H9 (cell line): ENCODE measurements around the gene NCS1. TPM values are rescaled to one million over a fixed set of nuclear protein-coding genes. Genes with fewer than 3 reads are reported as not detected.

ENCODE experiments used
- DNase-seq: peaks from one replicate; pipeline ENCODE4 v3.0.0-alpha.2; 2017
- H2AFZ ChIP-seq: one replicate; pipeline ENCODE4 v1.6.1; 2013; ENCODE audit warnings: mild to moderate bottlenecking, low read length, control low read depth, moderate library complexity
- H2AK5ac ChIP-seq: 2 replicates; pipeline ENCODE4 v1.6.1; 2013; ENCODE audit warnings: low read length, control low read depth, mixed read lengths; ENCODE audit not compliant: insufficient read length
- H2BK120ac ChIP-seq: one replicate; pipeline ENCODE4 v1.6.1; 2013; ENCODE audit warnings: low read depth, mild to moderate bottlenecking, low read length, control low read depth, inconsistent platforms; ENCODE audit not compliant: poor library complexity, severe bottlenecking
- H2BK12ac ChIP-seq: 2 replicates; pipeline ENCODE4 v1.6.1; 2013; ENCODE audit warnings: low read length, control low read depth, mixed read lengths, low read depth; ENCODE audit not compliant: insufficient read length
- H2BK15ac ChIP-seq: 2 replicates; pipeline ENCODE4 v1.6.1; 2013; ENCODE audit warnings: low read depth, low read length, control low read depth
- H2BK20ac ChIP-seq: one replicate; pipeline ENCODE4 v1.6.1; 2013; ENCODE audit warnings: low read depth, mild to moderate bottlenecking, low read length, control low read depth, inconsistent platforms; ENCODE audit not compliant: poor library complexity, severe bottlenecking
- H2BK5ac ChIP-seq: 2 replicates; pipeline ENCODE4 v1.6.1; 2013; ENCODE audit warnings: low read length, control low read depth, mixed read lengths; ENCODE audit not compliant: insufficient read length
- H3K14ac ChIP-seq: 2 replicates; pipeline ENCODE4 v1.6.1; 2013; ENCODE audit warnings: low read length, control low read depth; ENCODE audit not compliant: insufficient read depth
- H3K18ac ChIP-seq: 2 replicates; pipeline ENCODE4 v1.6.1; 2013; ENCODE audit warnings: low read depth, mild to moderate bottlenecking, mixed read lengths, low read length, control low read depth; ENCODE audit not compliant: insufficient read length
- H3K23ac ChIP-seq: 2 replicates; pipeline ENCODE4 v1.6.1; 2013; ENCODE audit warnings: low read length, control low read depth, mixed read lengths, low read depth; ENCODE audit not compliant: insufficient read length
- H3K23me2 ChIP-seq: 2 replicates; pipeline ENCODE4 v1.6.1; 2013; ENCODE audit warnings: low read depth, mild to moderate bottlenecking, mixed read lengths, low read length, control low read depth; ENCODE audit not compliant: insufficient read length, poor library complexity, severe bottlenecking
- H3K27ac ChIP-seq: 2 replicates; pipeline ENCODE4 v1.5.1; 2013; ENCODE audit warnings: low read length, control low read depth, mixed read lengths, low read depth; ENCODE audit not compliant: insufficient read length
- H3K27me3 ChIP-seq: 2 replicates; pipeline ENCODE4 v1.6.1; 2013; ENCODE audit warnings: low read length, control low read depth, inconsistent platforms; ENCODE audit not compliant: insufficient read depth
- H3K4ac ChIP-seq: 2 replicates; pipeline ENCODE4 v1.6.1; 2013; ENCODE audit warnings: low read depth, mild to moderate bottlenecking, control low read depth, inconsistent platforms, low read length, moderate library complexity
- H3K4me1 ChIP-seq: 2 replicates; pipeline ENCODE4 v1.6.1; 2013; ENCODE audit warnings: low read length, control low read depth, inconsistent platforms; ENCODE audit not compliant: insufficient read depth
- H3K4me2 ChIP-seq: 2 replicates; pipeline ENCODE4 v1.6.1; 2013; ENCODE audit warnings: low read length, control low read depth, mixed read lengths; ENCODE audit not compliant: insufficient read length, insufficient read depth
- H3K56ac ChIP-seq: 2 replicates; pipeline ENCODE4 v1.6.1; 2013; ENCODE audit warnings: low read depth, mild to moderate bottlenecking, mixed read lengths, low read length, control low read depth; ENCODE audit not compliant: insufficient read length
- H3K79me1 ChIP-seq: 2 replicates; pipeline ENCODE4 v1.6.1; 2013; ENCODE audit warnings: low read depth, mild to moderate bottlenecking, moderate library complexity, low read length, control low read depth, inconsistent platforms; ENCODE audit not compliant: insufficient read depth, poor library complexity, severe bottlenecking
- H3K79me2 ChIP-seq: 2 replicates; pipeline ENCODE4 v1.6.1; 2013; ENCODE audit warnings: low read length, control low read depth, inconsistent platforms; ENCODE audit not compliant: insufficient read depth
- H3K9ac ChIP-seq: 2 replicates; pipeline ENCODE4 v1.6.1; 2013; ENCODE audit warnings: low read length, control low read depth, mixed read lengths; ENCODE audit not compliant: insufficient read length; ENCODE audit errors: extremely low read depth
- H3K9me3 ChIP-seq: one replicate; pipeline ENCODE4 v1.6.1; 2013; ENCODE audit warnings: low read depth, low read length, inconsistent platforms; ENCODE audit not compliant: control insufficient read depth
- H3T11ph ChIP-seq: one replicate; pipeline ENCODE4 v1.6.1; 2013; ENCODE audit warnings: mild to moderate bottlenecking, low read length, control low read depth, inconsistent platforms
- H4K20me1 ChIP-seq: one replicate; pipeline ENCODE4 v1.6.1; 2013; ENCODE audit not compliant: control insufficient read depth, insufficient read length, insufficient read depth
- H4K5ac ChIP-seq: 2 replicates; pipeline ENCODE4 v1.6.1; 2013; ENCODE audit warnings: low read depth, mild to moderate bottlenecking, mixed read lengths, low read length, control low read depth; ENCODE audit not compliant: insufficient read length
- H4K8ac ChIP-seq: replicated peaks from 2 replicates; pipeline ENCODE4 v1.6.1; 2013; ENCODE audit warnings: low read length, control low read depth, mixed read lengths, low read depth; ENCODE audit not compliant: insufficient read length
- H4K91ac ChIP-seq: 2 replicates; pipeline ENCODE4 v1.6.1; 2013; ENCODE audit warnings: low read depth, mild to moderate bottlenecking, moderate library complexity, mixed read lengths, low read length, control low read depth; ENCODE audit not compliant: insufficient read length
- H3K27ac Mint-ChIP-seq, 3 experiments: 2 replicates in 2 of 3; 3 replicates in 1 of 3; pipeline ENCODE4 v1.8.0; 2020 to 2021; ENCODE audit warnings: mixed read lengths in 3 of 3, mild to moderate bottlenecking in 1 of 3, moderate library complexity in 1 of 3
- H3K27me3 Mint-ChIP-seq: 2 replicates; pipeline ENCODE4 v1.8.0; 2021; ENCODE audit warnings: low read depth, mild to moderate bottlenecking, moderate library complexity, mixed read lengths
- H3K36me3 Mint-ChIP-seq, 3 experiments: 2 replicates in 2 of 3; 3 replicates in 1 of 3; pipeline ENCODE4 v1.8.0; 2020 to 2021; ENCODE audit warnings: low read depth in 3 of 3, mixed read lengths in 3 of 3; ENCODE audit not compliant: insufficient read depth in 1 of 3
- H3K4me1 Mint-ChIP-seq, 2 experiments: 2 replicates each; pipeline ENCODE4 v1.8.0; 2020; ENCODE audit warnings: mixed read lengths in 2 of 2
- H3K4me3 Mint-ChIP-seq, 2 experiments: 2 replicates in 1 of 2; 3 replicates in 1 of 2; pipeline ENCODE4 v1.8.0; 2020 to 2021; ENCODE audit warnings: mild to moderate bottlenecking in 2 of 2, mixed read lengths in 2 of 2, moderate library complexity in 1 of 2
- H3K9me3 Mint-ChIP-seq, 2 experiments: 2 replicates in 1 of 2; 3 replicates in 1 of 2; pipeline ENCODE4 v1.8.0; 2020; ENCODE audit warnings: mild to moderate bottlenecking in 2 of 2, mixed read lengths in 2 of 2, moderate library complexity in 1 of 2
- WGBS: extraction: QIAGEN DNeasy Blood & Tissue Kit; methylation state at CpG from one replicate; pipeline ENCODE4 v1.1.7; 2013; ENCODE audit warnings: missing lambda C conversion rate, low lambda C conversion rate, mixed read lengths; ENCODE audit not compliant: insufficient read length; ENCODE audit errors: extremely low coverage; 5-methylcytosine and 5-hydroxymethylcytosine counted together
- total RNA-seq: library from RNA; stranded (reverse); gene quantifications from 2 replicates; pipeline ENCODE4 v1.2.1, GENCODE V29; 2021
- TF ChIP-seq, protein P1 (sequence below): fragments of 200-600 bp; sonication (generic); conservative IDR thresholded peaks from 3 replicates; pipeline ENCODE4 v1.8.0; 2021; ENCODE audit warnings: antibody characterized with exemption, mild to moderate bottlenecking

Gene NCS1
- total RNA-seq, 1 experiment from 2014 or later, result 38.1 TPM

- Histone ChIP-seq H2BK5ac (no peak overlapping the region), H3K4ac (no peak overlapping the region), H3K27me3 (peaks cover 2% of the 10 kb centered on the region; the same call in 1 of the 2 replicates), H3K79me1 (no peaks in the 10 kb centered on the region), H3K56ac (no peak overlapping the region), H4K20me1 (no peaks in the 10 kb centered on the region), H2BK12ac (no peak overlapping the region), H2AFZ (no peak overlapping the region), H3K4me1 (peaks cover 2% of the 10 kb centered on the region; the same call in 1 of the 2 replicates), H3T11ph (no peak overlapping the region), H3K27ac (no peak overlapping the region), H4K5ac (no peak overlapping the region), H3K18ac (no peak overlapping the region), H3K4me2 (no peak overlapping the region), H3K79me2 (no peaks in the 10 kb centered on the region), H4K8ac (no peak overlapping the region), H3K23me2 (peaks cover 1% of the 10 kb centered on the region), H2BK15ac (no peak overlapping the region), H2AK5ac (no peak overlapping the region), H4K91ac (no peak overlapping the region), H3K9me3 (no peaks in the 10 kb centered on the region), H3K14ac (no peak overlapping the region), H3K23ac (no peak overlapping the region), H2BK20ac (no peak overlapping the region), H3K9ac (no peak overlapping the region), H2BK120ac (no peak overlapping the region)
- peaks cover 20% of the 10 kb centered on the region for H3K27me3 Mint-ChIP-seq
- no peaks in the 10 kb centered on the region for H3K9me3 Mint-ChIP-seq
- H3K4me1 Mint-ChIP-seq, result peaks cover 35 to 52% of the 10 kb centered on the region in 2 experiments
- no peak for DNase-seq
- peak overlapping the region in 2 of 3 experiments; percentile 15 to 65; a peak in 4 of 7 replicates for H3K27ac Mint-ChIP-seq
- TF ChIP-seq, protein P1, sequence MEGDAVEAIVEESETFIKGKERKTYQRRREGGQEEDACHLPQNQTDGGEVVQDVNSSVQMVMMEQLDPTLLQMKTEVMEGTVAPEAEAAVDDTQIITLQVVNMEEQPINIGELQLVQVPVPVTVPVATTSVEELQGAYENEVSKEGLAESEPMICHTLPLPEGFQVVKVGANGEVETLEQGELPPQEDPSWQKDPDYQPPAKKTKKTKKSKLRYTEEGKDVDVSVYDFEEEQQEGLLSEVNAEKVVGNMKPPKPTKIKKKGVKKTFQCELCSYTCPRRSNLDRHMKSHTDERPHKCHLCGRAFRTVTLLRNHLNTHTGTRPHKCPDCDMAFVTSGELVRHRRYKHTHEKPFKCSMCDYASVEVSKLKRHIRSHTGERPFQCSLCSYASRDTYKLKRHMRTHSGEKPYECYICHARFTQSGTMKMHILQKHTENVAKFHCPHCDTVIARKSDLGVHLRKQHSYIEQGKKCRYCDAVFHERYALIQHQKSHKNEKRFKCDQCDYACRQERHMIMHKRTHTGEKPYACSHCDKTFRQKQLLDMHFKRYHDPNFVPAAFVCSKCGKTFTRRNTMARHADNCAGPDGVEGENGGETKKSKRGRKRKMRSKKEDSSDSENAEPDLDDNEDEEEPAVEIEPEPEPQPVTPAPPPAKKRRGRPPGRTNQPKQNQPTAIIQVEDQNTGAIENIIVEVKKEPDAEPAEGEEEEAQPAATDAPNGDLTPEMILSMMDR, result no peak
- H3K36me3 Mint-ChIP-seq, result peaks cover 0 to 13% (median 4%) of the 10 kb centered on the region in 3 experiments; a peak in 2 of 7 replicates
- WGBS, result no CpG with 5 or more reads among the region's 6 CpGs
- H3K4me3 Mint-ChIP-seq, result no peak overlapping the region
Observed at GRCh38 chr9:130271473-130271872, 99.3 kb downstream of the NCS1 start.
